GM12892 (cell line): ENCODE results near the gene LSMEM2.

Experiments
- POLR2A ChIP-seq: IDR thresholded peaks from 2 replicates; pipeline ENCODE4 v1.6.1; 2011; ENCODE audit warnings: low read depth, low read length, control low read depth
- POLR2AphosphoS5 ChIP-seq: IDR thresholded peaks from 2 replicates; pipeline ENCODE4 v1.6.1; 2011; ENCODE audit warnings: low read depth, low read length, control low read depth
- TAF1 ChIP-seq: IDR thresholded peaks from 2 replicates; pipeline ENCODE4 v1.6.1; 2011; ENCODE audit warnings: low read depth, mild to moderate bottlenecking, control low read depth, low read length, borderline replicate concordance

DNA sequence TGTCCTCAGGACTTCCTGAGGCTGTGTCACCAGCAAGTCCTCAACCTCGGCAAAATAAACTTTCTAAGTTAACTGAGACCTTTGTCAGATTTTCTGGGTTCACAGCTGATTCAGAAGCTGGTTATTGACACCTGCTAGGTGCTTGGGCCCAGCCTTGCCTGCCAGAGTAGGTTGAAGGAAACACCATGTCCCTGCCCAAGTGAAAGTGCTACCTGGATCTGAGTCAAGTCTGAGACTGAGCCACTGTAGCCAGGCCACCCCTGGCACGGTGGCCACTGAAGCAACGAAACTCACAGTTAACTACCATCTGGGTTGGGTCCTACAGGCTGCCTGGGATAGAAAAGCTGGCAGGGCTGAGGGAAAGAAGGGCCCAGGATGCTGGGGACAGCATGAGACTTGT, 35.5 kb downstream of the LSMEM2 start:
- TF ChIP-seq POLR2A (no peak), POLR2AphosphoS5 (no peak), TAF1 (no peak)
